ENCODE measurements around the gene ANKRD34C. TPM values are rescaled to one million over a fixed set of nuclear protein-coding genes. Genes with fewer than 3 reads are reported as not detected.

ANKRD34C gene
- polyA plus RNA-seq, 1 of the 3 experiments (the other 2 are of a cell fraction): not detected

DNA sequence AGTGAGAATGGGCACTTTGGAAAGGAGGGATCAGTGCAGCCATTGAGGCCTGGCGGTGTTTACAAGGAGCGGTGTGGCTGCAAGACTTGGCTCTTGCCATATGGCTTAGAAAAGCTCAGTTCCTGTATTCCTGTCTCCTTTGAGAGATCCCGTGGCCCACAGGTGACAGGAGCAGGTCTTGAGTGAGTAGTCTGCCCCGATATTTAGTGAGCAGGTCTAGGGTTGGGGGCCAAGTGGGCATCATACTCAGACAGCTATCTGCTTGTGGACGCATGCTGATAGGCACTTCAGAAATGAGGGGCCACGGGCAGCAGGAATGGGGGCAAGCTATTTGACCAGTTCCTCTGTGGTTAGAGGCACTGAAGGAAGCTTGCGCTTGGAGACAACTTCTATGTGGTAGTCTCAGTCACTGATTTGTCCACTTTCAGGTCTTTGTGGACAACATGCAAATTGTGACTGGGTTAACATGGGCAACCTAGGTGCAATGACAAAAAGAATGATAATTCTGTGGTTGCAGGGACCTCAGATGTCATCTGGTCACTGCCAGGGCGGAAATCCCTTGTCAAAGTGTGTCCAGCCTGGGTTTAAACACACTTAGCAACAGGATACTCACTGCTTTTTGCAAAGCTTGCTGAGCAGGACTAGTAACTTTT, 29.5 kb downstream of the ANKRD34C start:
- peak overlapping the region; percentile 89; the same call in 1 of the 2 replicates for H2AFZ ChIP-seq (ENCODE audit: low read depth)
- peaks cover 0 to 16% of the 10 kb centered on the region in 2 experiments; a peak in 2 of 4 replicates for H3K4me1 ChIP-seq (ENCODE audit: control insufficient read depth in 1 of 2, insufficient read depth in 2 of 2, low read depth in 1 of 2, low read length in 1 of 2)
- H3K79me2 ChIP-seq (ENCODE audit: insufficient read depth): peaks cover 41% of the 10 kb centered on the region
- H3K9ac ChIP-seq: peak overlapping the region; percentile 90
- peak overlapping the region; percentile 91 for H3K4me2 ChIP-seq
- peak overlapping the region; percentile 94 to 99 for H3K4me3 ChIP-seq (ENCODE audit: low read depth in 2 of 2, low read length in 1 of 2)
- H3K9me3 ChIP-seq: no peaks in the 10 kb centered on the region
- peaks cover 8% of the 10 kb centered on the region; the same call in 1 of the 2 replicates for H3K27me3 ChIP-seq (ENCODE audit: insufficient read depth)
- WGBS (ENCODE audit: low lambda C conversion rate): 49% methylated on average over 8 of the region's 8 CpGs
- no peaks in the 10 kb centered on the region for H4K20me1 ChIP-seq (ENCODE audit: insufficient read depth)
- ChIA-PET CTCF (interaction anchor here (0.7 to 3.0 kb wide), 4 partner anchors 10 to 563 kb away, joined by 3 to 12 read pairs (median 4); no protein-coding TSS in a partner anchor), POLR2A (no interaction called here)
- peak; percentile 9 for DNase-seq
- no peak overlapping the region for H3K27ac ChIP-seq (ENCODE audit: low read depth in 2 of 2, low read length in 1 of 2)
- no peaks in the 10 kb centered on the region for H3K9me2 ChIP-seq
- peaks cover 21 to 37% of the 10 kb centered on the region in 2 experiments for H3K36me3 ChIP-seq (replicated peaks in 1 of 2; ENCODE audit: control insufficient read depth in 1 of 2, insufficient read depth in 2 of 2, low read length in 1 of 2)
- H3F3A ChIP-seq (replicated peaks; ENCODE audit: insufficient read depth): no peaks in the 10 kb centered on the region
- TF ChIP-seq NFIC (IDR thresholded peaks at IDR 0.05; ENCODE audit: borderline replicate concordance) (no peak), EZH2phosphoT487 (IDR thresholded peaks at IDR 0.05; ENCODE audit: borderline replicate concordance, low read depth) (no peak), RAD21 (IDR thresholded peaks at IDR 0.05; ENCODE audit: low read length) (no peak), MEF2A (IDR thresholded peaks at IDR 0.05; ENCODE audit: borderline replicate concordance, low read depth) (no peak), SIN3A (IDR thresholded peaks at IDR 0.05; ENCODE audit: borderline replicate concordance, low read depth, low read length) (no peak), RCOR1 (IDR thresholded peaks at IDR 0.05; ENCODE audit: low read length) (no peak), FOSL2 (IDR thresholded peaks at IDR 0.05; ENCODE audit: borderline replicate concordance, low read depth) (no peak), POLR2AphosphoS5 (IDR thresholded peaks at IDR 0.05; ENCODE audit: low read depth, low read length) (no peak), SMC3 (IDR thresholded peaks at IDR 0.05; ENCODE audit: low read depth, low read length) (no peak), ELF1 (IDR thresholded peaks at IDR 0.05) (no peak)
- TF ChIP-seq, protein P1, sequence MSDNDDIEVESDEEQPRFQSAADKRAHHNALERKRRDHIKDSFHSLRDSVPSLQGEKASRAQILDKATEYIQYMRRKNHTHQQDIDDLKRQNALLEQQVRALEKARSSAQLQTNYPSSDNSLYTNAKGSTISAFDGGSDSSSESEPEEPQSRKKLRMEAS (IDR thresholded peaks at IDR 0.05; ENCODE audit: low read depth): no peak
- TF ChIP-seq, protein P2, sequence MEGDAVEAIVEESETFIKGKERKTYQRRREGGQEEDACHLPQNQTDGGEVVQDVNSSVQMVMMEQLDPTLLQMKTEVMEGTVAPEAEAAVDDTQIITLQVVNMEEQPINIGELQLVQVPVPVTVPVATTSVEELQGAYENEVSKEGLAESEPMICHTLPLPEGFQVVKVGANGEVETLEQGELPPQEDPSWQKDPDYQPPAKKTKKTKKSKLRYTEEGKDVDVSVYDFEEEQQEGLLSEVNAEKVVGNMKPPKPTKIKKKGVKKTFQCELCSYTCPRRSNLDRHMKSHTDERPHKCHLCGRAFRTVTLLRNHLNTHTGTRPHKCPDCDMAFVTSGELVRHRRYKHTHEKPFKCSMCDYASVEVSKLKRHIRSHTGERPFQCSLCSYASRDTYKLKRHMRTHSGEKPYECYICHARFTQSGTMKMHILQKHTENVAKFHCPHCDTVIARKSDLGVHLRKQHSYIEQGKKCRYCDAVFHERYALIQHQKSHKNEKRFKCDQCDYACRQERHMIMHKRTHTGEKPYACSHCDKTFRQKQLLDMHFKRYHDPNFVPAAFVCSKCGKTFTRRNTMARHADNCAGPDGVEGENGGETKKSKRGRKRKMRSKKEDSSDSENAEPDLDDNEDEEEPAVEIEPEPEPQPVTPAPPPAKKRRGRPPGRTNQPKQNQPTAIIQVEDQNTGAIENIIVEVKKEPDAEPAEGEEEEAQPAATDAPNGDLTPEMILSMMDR (IDR thresholded peaks at IDR 0.05): no peak
- TF ChIP-seq, protein P3, sequence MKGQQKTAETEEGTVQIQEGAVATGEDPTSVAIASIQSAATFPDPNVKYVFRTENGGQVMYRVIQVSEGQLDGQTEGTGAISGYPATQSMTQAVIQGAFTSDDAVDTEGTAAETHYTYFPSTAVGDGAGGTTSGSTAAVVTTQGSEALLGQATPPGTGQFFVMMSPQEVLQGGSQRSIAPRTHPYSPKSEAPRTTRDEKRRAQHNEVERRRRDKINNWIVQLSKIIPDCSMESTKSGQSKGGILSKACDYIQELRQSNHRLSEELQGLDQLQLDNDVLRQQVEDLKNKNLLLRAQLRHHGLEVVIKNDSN (IDR thresholded peaks at IDR 0.05; ENCODE audit: borderline replicate concordance, low read depth): no peak
- TF ChIP-seq, protein P4, sequence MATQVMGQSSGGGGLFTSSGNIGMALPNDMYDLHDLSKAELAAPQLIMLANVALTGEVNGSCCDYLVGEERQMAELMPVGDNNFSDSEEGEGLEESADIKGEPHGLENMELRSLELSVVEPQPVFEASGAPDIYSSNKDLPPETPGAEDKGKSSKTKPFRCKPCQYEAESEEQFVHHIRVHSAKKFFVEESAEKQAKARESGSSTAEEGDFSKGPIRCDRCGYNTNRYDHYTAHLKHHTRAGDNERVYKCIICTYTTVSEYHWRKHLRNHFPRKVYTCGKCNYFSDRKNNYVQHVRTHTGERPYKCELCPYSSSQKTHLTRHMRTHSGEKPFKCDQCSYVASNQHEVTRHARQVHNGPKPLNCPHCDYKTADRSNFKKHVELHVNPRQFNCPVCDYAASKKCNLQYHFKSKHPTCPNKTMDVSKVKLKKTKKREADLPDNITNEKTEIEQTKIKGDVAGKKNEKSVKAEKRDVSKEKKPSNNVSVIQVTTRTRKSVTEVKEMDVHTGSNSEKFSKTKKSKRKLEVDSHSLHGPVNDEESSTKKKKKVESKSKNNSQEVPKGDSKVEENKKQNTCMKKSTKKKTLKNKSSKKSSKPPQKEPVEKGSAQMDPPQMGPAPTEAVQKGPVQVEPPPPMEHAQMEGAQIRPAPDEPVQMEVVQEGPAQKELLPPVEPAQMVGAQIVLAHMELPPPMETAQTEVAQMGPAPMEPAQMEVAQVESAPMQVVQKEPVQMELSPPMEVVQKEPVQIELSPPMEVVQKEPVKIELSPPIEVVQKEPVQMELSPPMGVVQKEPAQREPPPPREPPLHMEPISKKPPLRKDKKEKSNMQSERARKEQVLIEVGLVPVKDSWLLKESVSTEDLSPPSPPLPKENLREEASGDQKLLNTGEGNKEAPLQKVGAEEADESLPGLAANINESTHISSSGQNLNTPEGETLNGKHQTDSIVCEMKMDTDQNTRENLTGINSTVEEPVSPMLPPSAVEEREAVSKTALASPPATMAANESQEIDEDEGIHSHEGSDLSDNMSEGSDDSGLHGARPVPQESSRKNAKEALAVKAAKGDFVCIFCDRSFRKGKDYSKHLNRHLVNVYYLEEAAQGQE (IDR thresholded peaks at IDR 0.05; ENCODE audit: low read depth, low read length): no peak
- TF ChIP-seq, protein P5, sequence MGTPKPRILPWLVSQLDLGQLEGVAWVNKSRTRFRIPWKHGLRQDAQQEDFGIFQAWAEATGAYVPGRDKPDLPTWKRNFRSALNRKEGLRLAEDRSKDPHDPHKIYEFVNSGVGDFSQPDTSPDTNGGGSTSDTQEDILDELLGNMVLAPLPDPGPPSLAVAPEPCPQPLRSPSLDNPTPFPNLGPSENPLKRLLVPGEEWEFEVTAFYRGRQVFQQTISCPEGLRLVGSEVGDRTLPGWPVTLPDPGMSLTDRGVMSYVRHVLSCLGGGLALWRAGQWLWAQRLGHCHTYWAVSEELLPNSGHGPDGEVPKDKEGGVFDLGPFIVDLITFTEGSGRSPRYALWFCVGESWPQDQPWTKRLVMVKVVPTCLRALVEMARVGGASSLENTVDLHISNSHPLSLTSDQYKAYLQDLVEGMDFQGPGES (IDR thresholded peaks at IDR 0.05; ENCODE audit: low read depth, low read length): no peak
